Omental fat pad (tissue), 4 donors: Measurements from ENCODE around the gene PODXL2. TPM values are rescaled to one million over a fixed set of nuclear protein-coding genes. Genes with fewer than 3 reads are reported as not detected.

ENCODE experiments used
- ATAC-seq: fragments of 150-250 bp; one replicate; pipeline ENCODE4 v1.9.1; 2016; ENCODE audit warnings: mild to moderate bottlenecking, moderate library complexity; ENCODE audit not compliant: low FRiP score
- DNase-seq: peaks from one replicate; pipeline ENCODE4 v3.0.0-alpha.2; 2019; ENCODE audit warnings: low spot score
- CTCF ChIP-seq, 3 donors: fragments of 450-650 bp; IDR thresholded peaks; one replicate each; pipeline ENCODE4 v1.5.1; 2016 to 2017; ENCODE audit warnings: antibody characterized with exemption in 3 of 3, mild to moderate bottlenecking in 3 of 3, moderate library complexity in 2 of 3
- total RNA-seq, 4 donors: library from RNA; depleted of rRNA; stranded (reverse); fragments of >200 nt; gene quantifications; one replicate each; pipeline ENCODE4 v1.1.0, GENCODE V29; 2016

The PODXL2 gene
- total RNA-seq, 4 donors from 2014 or later: 1.7 to 6.3 (median 2.9) TPM

DNA sequence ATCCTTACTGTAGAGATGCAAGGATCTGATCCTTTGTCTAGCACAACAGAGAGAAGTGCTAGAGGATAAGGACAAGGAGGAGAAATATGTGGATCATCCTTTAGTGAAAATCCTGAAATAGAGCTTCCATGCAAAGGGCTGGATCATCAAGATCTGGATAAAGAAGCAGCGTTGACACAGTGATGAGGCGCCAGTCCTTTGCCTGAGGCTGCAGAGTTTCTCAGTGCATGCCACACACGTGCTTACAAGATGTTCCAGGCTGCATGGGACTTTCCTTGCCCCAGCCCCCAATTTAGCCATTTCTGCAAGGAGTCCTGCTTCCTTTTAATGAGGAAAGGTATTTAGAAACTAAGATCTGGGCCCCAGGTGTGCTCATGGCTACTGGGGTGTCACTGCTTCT lies 36.6 kb downstream of the PODXL2 start:
- no peak for TF ChIP-seq CTCF (IDR thresholded peaks at IDR 0.05)
- DNase-seq (no peak), ATAC-seq (no peak)

GRCh38 chr3:127666676-127667075 lies 37.7 kb downstream of the PODXL2 start:
- DNase-seq: peak; percentile 6
- no peak for ATAC-seq
- no peak for TF ChIP-seq CTCF (IDR thresholded peaks at IDR 0.05)

DNA sequence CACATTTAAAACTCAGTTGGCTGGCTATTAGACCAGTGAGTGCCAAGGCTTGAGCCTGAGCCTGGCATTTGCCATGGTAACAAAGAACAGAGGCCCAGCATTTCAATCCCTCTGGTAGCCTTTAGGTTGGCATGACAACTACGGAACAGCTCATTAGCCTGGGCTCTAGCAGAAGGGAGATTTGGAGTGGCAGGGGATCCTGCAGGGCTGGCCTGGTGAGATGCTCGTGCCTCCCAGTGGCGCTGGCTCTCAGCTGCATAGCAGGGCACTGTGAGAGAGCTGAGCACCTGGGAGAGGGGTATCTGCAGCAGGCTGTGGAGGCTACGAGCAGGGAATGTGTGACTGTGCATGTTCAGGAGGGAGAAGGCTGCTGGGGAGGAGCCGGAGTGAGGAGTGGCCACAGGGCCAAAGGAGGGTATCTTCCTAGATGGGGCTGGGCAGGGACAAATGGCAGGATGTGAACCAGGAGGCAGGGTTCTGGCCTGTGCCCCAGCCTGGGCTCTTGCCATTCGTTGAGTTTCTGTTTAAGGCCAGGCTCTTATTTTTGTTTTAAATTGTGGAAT lies 38.2 kb downstream of the PODXL2 start:
- DNase-seq (peak; percentile 10), ATAC-seq (no peak)
- no peak for TF ChIP-seq CTCF (IDR thresholded peaks at IDR 0.05)

DNA sequence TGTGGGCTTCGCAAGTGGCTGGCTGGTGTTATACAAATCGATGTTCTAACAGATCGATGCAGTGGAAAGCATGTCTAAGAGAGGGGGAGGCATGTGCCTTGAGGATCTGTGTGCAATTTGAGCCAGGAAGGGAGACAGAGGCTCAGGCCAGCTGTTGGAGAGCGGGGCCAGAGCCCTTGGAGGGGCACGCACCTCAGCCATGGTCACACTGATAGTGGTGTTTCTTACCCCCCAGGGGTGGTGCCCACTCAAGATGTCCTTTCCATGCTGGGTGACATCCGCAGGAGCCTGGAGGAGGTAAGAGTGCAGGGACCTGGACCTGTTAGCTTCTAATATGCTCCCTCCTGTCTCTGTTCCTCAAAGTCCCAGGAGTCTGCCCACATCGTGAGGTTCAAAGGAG lies 39.9 kb downstream of the PODXL2 start:
- no peak for DNase-seq
- no peak for TF ChIP-seq CTCF (IDR thresholded peaks at IDR 0.05)
- ATAC-seq: no peak

DNA sequence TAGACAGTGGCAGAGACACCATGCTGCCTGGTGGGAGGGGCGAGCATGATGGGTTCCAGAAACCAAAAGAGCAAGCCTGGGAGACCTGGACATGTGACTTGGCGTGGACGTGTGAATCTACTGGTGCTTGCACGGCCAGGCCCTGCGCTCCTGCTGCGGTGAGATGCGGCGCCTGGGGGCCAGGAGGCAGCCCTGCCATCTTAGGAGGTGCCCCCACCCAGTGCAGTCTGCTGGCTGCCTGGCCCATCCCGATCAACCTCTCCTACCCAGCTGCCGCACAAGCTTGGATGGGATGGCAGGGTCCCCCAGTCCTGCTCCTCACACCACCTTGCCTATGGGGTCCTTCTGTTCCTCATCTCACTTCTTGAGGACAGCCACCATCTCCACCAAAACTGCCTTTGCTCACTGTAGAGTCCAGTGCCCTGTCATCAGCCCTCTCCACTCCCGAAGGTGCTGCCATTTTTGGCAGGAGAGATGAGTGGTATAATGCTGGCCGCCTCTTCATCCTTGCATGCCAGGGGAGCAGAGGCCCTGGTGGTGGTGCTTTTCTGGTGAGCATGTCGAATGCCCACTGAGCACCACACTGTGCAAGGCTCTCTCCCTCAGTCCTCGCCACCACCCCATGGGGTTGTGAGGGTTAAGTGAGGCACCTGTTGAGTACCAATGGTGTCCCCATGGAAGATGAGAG lies 40.7 kb downstream of the PODXL2 start:
- no peak for TF ChIP-seq CTCF (IDR thresholded peaks at IDR 0.05)
- ATAC-seq: no peak
- peak; percentile 15 for DNase-seq

- no peak for DNase-seq
- ATAC-seq: no peak
- no peak for TF ChIP-seq CTCF (IDR thresholded peaks at IDR 0.05)
Measured at GRCh38 chr3:127670229-127670559, 41.2 kb downstream of the PODXL2 start.
